Esophagus mucosa (tissue), 1 donor: ENCODE results near the gene KCNH1. TPM values are rescaled to one million over a fixed set of nuclear protein-coding genes. Genes with fewer than 3 reads are reported as not detected.

Experiments used
- ATAC-seq: fragments of 200-7000 bp; cut with Tn5 transposase; one replicate; pipeline ENCODE4 v1.9.1; 2020
- total RNA-seq: library from RNA; stranded (reverse); gene quantifications from one replicate; pipeline ENCODE4 v1.2.4, GENCODE V29; 2023
- donor health status: DM: yes; HTN: yes; CAD: no.

The KCNH1 gene
- total RNA-seq, 1 donor from 2014 or later: 1.2 TPM

DNA sequence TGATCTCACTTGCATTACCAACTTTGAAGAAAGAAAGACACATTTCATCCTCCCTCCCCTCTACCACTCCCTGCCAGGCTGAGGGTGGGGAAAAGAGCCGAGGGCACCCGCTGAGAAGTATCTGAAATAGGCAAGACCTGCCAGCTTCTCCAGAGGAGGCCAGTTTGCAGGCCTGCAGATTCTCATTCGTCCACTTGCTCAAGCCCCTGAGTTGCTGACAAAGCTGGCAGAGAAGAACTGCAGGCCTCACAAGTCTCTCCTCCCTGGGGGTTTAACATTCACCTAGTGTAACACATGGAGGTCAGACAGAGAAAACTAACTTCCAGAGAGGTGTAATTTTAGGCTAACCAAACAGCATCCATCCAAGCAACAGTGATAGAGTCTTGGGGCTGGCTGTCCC is 428.9 kb downstream of the KCNH1 start:
- ATAC-seq: no peak

DNA sequence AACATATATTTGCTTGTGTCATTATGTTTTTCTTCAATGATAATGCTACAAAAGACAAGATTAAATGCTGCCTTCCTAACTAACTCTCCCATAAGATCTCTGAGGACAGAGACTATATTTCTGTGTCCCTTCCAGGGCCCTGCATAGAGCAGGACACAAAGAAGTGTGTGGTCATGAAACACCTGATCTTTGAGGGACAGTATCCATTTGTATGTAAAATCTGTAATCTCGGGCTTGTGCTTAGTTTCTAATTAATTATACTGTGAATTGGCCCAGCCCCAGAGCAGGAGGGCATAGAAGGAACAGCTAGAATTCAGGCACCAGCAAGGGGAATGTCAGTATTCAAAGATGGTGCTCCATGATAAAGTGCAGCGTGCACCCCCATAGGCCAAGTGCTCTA is 430.4 kb downstream of the KCNH1 start:
- no peak for ATAC-seq

DNA sequence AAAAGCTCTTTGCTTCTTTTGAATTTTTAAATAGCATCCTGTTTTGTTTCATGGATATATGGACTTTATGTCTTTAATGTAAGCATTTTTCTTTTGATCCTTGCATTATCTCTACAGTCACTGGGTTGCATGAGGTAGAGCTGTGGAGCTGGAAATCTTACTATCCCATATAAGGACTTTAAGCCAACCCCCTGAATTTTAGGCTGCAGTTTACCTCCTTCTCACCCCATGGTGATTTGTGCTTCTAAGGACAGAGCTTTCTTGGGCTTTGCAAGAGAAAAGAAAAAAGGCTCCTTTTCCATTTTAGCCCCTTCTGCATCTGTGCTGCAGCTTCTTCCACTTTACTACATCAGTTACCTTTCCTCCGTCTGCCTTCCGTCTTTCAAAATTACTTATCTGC is 431.4 kb downstream of the KCNH1 start:
- no peak for ATAC-seq

DNA sequence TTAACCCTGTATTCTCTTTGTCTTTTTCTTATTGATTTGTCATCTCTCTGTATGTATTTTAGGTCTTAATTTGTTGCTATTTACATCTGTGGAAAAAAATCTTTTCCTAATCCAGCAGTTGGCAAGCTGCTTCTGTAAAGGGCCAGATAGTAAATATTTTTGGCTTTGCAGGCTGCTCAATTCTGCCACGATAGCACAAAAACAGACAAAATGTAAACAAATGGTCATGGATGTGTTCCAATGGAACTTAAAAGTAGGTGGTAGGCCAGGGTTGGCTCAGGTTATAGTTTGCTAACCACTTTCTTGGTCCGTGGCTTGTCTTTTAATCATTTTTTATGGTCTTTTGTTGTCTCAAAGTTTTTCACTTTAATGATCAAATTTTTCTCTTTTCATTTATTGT is 433.4 kb downstream of the KCNH1 start:
- no peak for ATAC-seq

DNA sequence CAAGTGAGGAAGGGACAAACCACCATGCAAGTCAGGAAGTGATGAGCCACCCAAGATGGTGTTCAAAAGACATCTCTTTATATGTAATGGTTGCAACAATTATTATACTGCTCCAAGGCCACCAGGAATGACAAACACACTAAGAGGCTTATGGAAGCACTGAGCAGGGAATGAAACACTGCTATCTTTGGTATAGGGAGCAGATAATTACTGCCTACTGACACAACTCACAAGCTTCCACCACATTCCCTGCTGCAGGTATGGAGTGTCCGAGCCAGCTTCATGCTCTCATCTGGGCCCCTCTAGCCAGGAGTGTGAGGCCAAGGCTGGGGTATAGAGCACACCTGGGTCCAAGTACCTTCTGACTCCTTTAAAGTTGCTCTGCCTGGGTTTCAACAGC is 433.9 kb downstream of the KCNH1 start:
- no peak for ATAC-seq

DNA sequence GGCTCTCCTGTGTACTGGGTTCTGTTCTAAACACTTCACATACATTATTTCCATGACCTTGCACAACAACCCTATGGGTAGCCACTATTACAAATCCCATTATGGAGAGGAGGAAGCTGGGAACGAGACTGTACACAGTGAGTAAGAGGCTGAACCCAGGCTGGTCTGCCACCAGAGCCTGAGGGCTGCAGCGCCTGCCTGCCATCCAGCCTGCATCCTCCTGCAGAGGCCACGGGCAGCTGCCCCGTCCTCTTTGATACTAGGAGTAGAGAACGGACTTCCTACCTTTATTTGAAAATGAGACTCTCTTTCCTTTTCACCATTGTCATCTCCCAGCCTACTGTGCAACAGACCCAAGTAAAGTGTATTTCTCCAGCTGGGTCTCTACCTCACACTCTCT is 435.3 kb downstream of the KCNH1 start:
- ATAC-seq: no peak

DNA sequence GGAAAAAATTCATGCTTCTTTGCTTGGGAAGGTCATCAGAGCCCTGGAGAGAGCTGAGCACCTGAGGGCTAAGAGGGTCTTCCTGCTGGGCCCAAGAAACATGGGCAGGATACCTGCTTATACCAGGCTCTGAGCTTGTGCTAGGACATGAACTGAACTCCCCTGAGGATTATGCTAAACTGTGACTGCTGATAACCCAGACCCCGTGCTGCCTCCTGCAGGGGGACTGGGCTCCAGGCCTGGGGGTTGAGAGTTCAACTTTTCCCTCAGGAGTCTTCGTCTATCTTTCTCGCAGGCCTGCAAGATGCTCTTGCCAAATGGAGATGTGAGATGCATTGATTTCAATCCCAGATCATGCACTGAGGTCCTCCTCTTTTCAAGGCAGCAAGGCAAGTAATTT is 436.8 kb downstream of the KCNH1 start:
- no peak for ATAC-seq

DNA sequence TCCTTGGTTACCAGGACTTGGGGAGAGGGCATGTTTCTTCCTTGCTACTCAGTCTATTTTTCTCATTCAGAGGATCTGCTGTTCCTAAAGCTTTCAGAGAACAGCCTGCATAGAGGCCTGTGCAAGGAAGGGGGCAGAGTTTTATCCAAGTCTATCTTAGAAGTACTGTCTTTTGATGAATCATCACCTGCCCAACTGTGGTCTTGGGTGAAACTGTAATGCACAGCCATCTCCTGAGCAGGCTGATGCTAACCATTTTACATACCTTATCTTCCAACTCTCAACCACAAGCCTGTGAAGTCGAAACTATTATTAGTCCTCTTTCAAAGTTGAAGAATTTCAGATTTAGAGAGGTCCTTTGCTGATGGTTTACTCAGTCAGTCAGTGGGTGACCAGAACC is 437.2 kb downstream of the KCNH1 start:
- no peak for ATAC-seq

DNA sequence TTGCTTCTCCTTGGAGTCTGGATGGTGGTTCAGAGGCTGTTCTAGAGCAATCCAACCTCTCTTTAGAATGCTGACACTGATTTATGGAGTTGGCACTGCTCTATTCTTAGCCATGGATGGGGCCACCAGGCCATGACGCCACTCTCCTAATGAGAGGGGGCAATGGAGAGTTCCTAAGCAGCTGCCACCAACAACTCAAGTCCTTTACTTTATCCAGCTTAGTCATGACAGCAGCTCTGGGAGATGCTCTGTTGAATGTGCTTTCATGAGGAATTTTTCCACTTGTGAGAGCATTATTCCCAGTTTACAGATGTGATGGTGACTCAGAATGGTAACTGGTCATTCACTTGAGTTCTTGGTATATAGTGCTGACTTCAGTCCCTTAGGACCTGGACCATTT is 438.9 kb downstream of the KCNH1 start:
- ATAC-seq: no peak

DNA sequence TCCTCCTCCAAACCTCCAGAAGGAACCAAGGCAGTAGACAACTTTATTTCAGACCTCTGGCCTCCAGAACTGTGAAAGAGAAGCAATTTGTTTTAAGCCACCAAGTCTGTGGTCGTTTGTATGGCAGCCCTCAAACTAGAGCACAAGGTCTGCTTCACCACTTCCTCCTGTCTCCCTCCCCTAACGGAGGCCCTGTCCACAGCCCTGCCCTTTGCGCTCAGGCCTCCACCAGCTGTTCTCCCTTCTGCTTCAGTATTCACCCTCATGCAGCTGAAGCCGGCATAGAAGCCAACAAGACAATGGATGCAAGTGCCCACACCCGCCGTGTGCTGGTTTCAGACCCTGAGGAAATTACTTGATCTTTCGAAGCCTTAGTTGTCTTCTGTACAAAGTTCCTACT is 441.2 kb downstream of the KCNH1 start:
- no peak for ATAC-seq

DNA sequence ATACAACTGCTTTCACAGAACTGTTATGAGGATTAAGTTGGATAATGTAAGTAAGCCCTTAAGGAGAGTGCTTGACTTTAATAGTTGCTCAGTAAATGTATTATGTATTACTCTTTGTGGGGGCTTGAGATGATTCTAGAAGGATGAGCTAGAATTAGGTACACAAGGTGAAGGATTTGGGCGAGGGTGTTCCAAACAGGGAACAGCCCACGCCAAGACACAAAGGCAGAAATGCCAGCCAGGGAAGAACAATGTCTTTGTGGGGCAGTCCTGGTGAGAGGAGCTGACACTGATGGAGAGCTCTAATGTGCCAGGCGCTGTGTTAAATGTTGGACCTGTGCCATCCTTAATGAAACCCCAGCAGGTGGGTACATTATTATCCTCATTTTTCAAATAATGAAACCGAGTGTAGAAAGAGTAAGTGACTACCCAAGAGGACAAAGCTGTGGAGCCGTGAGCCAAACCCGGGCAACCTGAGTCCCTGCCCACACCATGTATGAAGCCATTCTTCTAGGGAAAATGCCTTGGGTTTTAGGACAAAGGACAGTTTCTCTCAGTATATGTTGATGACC is 442.8 kb downstream of the KCNH1 start:
- ATAC-seq: no peak

DNA sequence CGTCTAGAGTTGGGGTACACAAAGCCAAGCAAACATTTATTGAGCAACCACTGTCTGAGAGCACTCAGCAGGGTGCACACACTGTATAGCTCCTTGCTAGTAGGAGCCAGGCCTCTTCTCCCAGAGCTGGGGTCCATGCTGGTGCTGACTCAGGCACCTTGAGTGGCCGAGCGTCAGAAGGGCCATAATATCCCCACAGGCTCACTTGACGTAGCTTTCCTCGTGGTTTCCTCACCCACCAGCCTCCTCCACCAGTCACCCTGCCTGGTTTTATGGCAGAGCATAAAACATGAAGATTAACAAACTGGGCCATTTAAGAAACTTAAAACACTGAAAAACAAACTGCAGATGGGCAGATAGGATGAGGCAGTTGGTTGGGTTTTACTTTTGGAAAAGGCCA is 443.7 kb downstream of the KCNH1 start:
- ATAC-seq: no peak

DNA sequence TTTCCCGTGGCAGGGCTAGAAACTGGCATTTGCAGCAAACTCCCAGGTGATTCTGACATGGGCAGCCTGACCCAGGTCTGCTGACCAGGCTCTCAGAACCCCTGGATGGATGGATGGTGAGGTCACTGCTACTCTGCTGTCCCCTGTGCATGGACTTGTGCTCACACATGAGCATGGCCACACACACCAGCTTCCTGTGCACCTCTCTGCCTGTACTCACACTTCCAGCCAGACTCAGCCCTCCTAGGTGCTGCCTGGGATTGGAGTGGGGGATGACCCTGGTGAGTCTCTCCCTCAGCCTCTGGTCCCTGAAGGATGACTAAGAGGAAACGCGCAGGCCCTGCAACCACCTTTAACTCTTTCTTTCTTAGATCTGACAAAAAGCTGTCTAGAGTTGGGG is 444.1 kb downstream of the KCNH1 start:
- ATAC-seq: no peak

DNA sequence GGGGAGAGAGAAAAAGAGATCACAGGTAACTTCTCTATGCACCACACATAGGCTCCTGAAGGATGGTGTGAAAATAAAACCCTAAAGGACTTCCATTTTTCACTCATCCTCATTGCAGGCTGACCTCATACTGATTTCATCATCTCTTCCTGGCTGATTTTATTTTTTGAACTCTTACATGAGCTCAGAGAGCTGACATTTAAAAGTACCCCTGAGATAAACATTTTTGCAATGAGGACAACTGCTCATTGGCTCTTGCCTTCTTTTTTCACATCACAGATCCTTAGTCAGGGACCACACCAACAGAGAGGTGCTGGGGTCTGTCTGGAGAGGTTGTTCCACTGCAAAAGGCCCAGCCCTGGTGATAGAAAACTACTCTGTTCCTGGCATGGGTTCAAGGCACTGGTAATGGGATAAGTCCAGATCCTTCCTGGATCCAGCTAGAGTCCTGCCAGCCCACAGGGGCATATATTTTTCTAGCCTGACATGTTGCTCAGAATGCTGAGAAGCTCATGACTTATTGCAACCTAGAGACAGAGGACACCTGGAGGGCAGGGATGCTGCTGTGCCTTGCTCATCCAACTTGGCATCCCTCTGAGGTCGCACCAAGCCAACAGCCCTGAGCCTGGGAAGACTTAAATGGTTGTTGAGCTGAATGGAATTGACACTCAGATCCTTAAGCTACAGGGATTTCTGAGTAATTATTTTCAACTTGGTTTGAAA is 445.3 kb downstream of the KCNH1 start:
- no peak for ATAC-seq

DNA sequence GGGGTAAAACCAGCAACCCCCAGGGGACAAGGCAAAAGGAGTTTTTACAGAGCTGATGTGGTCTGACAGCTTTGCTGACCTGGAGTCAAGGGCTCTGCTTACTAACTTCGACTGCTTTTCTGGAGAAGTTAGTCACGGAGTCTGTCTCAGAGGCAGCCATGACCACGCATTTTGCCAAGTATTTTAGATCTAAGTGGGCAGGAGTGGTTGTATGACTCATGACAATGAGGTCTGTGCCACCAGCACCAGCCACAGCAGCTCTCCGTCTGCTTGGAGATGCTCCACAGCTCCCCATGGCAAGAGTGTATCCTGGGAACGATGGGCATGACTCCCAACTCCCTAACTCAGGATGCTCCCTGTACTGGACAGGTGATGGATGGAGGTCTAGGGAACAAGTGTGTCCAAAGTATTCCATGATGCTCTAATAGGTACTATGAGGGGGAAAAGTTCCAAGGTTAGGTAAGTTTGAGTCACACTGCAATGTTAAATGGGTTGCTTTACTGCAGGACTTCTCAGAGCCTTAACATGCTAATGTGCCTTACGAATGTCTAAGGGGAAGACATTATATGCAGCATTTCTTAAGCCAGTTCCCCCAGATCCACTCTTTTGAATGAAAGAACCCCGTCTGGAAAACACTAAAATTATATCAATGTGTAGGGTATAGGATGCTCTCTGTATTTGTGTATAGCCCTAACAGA is 446.2 kb downstream of the KCNH1 start:
- ATAC-seq: no peak

DNA sequence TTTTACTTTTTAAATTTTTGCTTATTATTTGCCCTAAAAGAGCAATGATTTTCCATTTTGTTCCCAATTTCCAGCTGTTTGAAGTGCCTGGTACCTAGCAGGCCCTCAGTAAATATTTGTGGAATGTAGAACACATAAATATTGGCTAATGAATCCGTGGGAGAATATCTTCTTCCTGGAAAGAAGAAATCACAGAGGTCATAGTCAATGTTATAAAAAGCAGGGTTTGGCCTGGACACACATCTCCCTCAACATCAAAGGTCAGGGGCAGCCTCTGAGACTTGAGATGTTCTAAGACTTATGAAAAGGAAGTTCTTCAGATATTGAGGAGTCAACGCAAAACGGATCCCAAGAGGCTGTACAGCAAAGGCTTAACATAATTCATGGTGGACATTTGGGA is 447.1 kb downstream of the KCNH1 start:
- ATAC-seq: no peak

DNA sequence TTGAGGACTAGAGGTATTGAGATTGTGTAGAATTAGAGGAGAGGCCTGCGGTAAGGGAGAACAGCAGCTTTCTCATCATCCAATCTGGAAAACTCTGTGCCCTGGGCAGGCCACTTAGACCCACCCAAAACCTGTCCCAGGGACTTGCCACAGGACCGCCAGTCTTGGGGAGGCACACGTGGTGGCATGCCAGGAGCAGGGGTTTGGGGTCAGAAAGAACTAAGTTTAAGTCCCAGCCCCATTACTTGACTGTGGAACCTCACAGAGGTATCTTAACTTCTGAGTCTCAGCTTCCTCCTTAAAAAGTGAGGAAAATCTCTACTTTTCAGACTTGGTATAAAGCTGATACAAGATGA is 448.7 kb downstream of the KCNH1 start:
- no peak for ATAC-seq

DNA sequence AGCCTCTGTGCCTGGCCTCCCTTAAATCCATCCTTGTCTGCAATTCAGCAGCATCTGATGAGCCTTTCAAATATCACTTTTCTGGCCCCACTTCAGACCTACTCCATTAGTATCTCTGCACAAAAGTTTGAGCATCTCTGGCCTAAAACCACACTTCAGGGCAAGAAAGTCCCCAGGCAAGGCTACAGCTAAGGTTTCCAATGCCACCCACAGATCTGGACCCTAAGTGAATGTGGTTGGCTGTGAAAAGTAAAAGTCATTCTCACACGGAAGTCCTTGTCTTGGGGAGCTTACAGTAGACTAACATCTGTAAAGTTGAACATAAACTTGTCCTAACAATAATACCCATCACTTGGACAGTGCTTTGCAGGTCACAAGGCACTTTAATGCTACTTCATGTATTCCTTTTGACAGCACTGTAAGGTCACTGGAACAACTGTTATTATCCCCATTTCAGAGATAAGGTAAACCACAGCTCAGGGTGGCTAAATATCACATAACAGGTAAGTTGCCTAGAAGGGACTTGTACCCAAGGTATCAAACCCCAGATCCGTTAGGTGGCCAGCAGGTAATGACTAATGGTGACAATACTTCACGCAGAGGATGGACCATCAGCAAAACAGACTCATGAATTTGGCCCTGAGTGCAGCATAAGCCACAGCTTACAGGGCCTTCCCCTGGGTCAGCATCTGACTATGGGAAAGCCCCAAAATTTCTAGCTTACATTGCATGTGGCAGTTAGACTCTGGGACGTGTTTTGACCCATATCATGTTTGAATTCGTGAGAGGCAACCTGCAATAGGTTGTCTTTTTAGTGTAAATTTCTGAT is 449.3 kb downstream of the KCNH1 start:
- no peak for ATAC-seq

DNA sequence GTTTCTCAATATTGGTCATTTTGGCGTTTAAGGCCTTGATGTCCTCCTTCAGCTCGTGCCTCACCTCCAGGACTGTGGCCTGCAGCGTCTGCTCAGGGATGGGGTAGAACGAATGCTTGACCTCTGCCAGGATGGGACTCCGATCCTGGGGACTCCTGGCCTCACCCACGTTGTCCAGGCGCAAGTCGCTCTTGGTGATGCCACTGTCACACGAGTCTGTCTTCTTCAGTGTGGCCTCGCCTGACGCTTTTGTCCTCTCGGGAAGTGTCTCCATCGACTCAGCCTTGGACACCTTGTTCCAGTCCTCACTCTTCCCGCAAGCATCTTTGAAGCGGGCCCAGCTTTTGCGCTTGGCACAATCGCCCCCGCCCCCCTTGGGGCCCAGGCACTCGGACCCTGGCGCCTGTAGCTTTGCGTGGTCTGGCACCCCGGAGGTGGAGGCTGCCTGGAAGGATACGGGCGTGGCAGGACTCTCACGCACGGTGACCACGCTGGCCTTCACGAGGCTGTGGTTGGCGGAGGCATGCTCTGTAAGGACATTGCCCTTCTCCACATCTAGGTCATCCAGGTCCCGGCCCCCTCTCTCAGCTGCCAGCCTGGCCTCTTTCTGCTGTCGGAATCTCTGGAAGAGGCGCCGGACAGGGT is 450.4 kb downstream of the KCNH1 start:
- no peak for ATAC-seq

DNA sequence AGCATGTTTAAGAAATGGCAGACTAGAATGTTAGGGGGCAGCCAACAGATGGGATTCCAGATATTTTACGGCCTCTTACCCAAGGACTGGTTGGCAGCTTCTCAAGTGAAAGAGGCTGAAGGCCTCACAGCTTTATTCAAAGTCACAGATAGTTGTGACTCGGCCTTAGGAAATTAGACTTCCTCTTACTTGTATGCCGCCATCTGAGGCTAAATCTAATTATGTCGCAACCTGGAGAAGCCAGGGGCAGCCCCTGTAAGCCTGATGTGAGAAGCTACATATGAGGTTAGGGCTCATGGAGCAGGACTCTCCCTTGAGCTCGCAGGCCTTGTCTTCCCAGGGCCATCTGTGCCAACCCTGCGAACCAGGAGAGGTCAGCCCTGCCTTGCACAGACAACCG is 452.8 kb downstream of the KCNH1 start:
- ATAC-seq: no peak

DNA sequence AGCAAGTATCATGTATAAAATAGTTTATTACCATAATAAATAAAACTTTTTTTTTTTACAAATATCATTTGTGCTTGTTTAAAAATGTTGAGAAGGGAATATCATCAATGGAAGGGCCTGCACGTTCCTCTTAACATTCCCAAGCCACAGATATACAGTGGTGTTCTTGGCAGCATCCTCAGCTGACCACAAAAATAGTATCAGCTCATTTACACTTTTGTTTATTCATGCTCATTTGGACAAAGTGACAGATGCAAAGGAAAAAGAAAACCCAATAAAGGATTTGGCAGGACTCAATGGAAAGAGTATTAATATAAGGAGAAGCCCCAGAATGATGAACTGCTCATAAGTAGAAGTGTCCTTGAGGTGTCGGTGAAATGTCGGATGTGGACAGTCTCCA is 455.6 kb downstream of the KCNH1 start:
- ATAC-seq: no peak

DNA sequence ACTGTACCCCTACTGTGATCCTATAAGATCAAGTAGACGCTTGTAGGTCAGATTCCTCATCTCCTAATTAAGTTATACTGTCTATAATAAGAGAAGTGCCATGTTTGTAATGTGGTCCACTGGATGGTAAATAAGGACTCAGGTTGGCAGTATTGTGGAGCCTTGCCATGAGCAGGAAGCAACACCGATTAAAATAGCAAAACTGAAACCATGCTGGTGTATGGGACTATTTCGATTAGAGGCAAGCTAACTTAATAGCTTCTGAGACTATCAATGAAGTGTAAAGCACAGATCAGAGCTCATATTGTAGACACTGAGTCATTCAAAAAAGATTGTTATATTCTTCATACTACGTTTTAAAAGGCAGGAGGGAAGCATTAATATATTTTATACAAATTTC is 456.4 kb downstream of the KCNH1 start:
- ATAC-seq: no peak

DNA sequence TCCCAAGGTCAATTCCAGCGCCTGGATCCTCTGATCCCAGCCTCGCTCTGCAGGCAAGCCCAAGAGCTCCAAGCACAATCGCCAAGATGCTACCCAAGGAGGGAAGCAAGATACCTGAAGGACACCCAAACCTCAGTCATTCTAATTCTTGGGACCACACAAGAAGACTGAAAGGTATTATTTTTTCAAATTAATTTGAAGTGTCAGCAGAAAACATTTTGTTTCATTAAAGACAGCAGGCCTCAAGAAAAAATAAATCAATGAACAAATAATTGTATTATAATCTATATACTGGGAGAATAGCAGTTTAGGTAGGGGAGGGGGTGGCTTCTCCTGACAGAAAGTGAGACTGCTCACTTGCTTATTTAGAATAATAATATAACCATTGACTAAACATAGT is 457.4 kb downstream of the KCNH1 start:
- ATAC-seq: no peak
